ENCODE results near the gene C4BPB. TPM values are rescaled to one million over a fixed set of nuclear protein-coding genes. Genes with fewer than 3 reads are reported as not detected.

C4BPB gene
- total RNA-seq, 4 donors from 2014 or later, result 5.3 to 18.1 (median 8.6) TPM; not detected in 1

DNA sequence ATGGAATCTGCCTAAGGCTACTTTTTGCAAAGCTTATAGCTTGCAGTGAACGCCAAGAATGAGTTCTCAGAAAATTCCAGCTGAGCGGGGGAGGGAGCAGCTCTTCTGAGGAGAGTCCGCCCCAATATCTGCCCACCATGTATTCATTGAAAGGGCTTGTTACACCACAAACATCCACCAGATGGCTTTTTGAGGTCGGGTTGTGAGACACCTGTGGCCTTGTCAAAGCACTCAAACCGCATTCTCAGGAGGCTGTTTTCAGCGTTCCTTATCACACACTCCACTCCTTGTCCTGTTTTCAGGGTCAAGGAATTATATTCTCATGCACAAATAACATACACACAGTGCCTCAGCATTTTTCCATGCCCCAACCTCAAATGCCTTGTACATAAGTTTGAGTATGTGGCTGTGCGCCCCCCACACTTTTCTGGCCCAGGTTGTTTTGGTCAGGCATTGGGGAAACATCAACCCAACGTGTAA lies 3.9 kb upstream of the C4BPB start:
- peak in 1 of 2 donors; percentile 19 for TF ChIP-seq POLR2A (IDR thresholded peaks at IDR 0.05)
- TF ChIP-seq, protein P1, sequence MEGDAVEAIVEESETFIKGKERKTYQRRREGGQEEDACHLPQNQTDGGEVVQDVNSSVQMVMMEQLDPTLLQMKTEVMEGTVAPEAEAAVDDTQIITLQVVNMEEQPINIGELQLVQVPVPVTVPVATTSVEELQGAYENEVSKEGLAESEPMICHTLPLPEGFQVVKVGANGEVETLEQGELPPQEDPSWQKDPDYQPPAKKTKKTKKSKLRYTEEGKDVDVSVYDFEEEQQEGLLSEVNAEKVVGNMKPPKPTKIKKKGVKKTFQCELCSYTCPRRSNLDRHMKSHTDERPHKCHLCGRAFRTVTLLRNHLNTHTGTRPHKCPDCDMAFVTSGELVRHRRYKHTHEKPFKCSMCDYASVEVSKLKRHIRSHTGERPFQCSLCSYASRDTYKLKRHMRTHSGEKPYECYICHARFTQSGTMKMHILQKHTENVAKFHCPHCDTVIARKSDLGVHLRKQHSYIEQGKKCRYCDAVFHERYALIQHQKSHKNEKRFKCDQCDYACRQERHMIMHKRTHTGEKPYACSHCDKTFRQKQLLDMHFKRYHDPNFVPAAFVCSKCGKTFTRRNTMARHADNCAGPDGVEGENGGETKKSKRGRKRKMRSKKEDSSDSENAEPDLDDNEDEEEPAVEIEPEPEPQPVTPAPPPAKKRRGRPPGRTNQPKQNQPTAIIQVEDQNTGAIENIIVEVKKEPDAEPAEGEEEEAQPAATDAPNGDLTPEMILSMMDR (IDR thresholded peaks at IDR 0.05), result peak; percentile 58 to 84 (median 74)
- H3K36me3 ChIP-seq, result no peaks in the 10 kb centered on the region
- no peaks in the 10 kb centered on the region for H3K9me3 ChIP-seq
- H3K27me3 ChIP-seq, result no peaks in the 10 kb centered on the region
- H3K27ac ChIP-seq, result no peak overlapping the region
- peak in 2 of 3 donors; percentile 51 to 78 for DNase-seq
- no peak overlapping the region for H3K4me3 ChIP-seq
- peaks cover 0 to 6% (median 3%) of the 10 kb centered on the region in 4 donors for H3K4me1 ChIP-seq

DNA sequence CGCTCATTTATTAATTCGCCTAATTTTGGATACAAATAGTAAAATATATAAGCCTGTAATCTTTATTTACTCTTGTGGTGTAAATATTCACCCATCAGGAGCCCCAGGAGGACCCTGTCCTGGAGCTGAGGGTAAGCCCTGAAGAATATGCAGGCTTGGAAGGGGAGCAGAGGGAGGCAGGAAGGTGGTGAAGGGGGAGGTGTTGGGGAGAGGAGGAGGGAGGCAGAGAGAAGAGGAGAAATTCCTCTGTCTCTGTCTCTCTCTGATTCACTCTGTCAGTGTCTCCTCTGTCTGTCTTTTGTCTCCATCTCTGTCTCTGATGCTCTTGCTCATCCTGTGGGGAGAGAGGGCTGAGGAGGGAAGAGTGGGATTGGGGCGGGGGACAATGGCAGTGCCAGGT lies 2.8 kb upstream of the C4BPB start:
- Histone ChIP-seq H3K36me3 (no peaks in the 10 kb centered on the region), H3K27ac (no peak overlapping the region), H3K4me1 (peaks cover 0 to 6% (median 3%) of the 10 kb centered on the region in 4 donors), H3K9me3 (no peaks in the 10 kb centered on the region), H3K27me3 (no peaks in the 10 kb centered on the region), H3K4me3 (no peak overlapping the region)
- DNase-seq, result no peak
- TF ChIP-seq, protein P1 (IDR thresholded peaks at IDR 0.05), result no peak
- no peak for TF ChIP-seq POLR2A (IDR thresholded peaks at IDR 0.05)

DNA sequence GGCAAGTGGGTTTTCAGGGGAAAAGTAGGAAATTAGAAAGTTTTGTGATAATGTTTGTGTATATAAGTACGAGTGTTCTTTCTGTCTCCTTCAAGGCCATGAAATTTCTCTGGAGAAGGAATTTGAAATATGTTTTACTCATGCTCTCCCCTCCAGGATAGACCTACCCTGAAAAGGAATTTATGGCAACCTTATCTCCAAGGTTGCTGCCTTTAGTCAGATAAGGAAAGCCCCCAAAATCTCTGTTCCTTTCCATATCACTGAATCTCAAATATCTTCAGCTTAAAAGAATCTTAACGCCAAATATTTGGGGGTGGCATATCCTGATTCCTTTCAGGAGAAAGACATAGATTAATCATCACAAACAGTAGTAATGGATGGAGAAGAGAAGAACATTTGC lies 499 bp upstream of the C4BPB start:
- no peak for TF ChIP-seq POLR2A (IDR thresholded peaks at IDR 0.05)
- TF ChIP-seq, protein P1 (IDR thresholded peaks at IDR 0.05), result no peak
- Histone ChIP-seq H3K27me3 (no peaks in the 10 kb centered on the region), H3K9me3 (no peaks in the 10 kb centered on the region), H3K27ac (peak overlapping the region in 1 of 4 donors; percentile 64), H3K4me3 (no peak overlapping the region), H3K36me3 (no peaks in the 10 kb centered on the region), H3K4me1 (peaks cover 0 to 6% (median 3%) of the 10 kb centered on the region in 4 donors)
- DNase-seq, result no peak

DNA sequence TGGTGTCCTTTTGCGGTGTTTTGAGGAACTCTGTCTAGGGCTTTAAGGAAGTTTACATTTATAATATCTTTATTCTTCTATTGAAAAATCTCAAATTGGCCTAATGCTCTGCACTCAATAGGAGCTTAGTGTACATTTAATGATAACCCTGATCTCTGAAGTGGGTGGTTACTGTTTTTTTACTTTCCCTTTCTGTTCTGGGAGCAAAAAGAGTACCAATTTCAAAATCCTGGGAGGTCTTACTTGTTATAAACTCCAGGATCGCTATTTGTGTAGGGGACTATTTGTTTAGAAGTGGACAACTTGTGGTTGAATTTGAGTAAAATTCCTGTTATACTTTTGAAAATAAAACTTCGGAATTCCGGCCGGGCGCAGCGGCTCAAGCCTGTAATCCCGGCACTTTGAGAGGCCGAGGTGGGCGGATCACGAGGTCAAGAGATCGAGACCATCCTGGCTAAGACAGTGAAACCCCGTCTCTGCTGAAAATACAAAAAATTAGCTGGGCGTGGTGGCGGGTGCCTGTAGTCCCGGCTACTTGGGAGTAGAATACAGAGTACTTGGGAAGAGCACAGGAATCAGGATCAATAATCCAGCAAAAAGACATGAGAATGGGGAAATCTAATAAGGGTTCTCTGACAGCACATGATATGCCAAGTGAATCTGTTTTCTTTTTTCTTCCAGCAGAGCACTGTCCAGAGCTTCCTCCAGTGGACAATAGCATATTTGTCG lies 1.1 kb downstream of the C4BPB start:
- Histone ChIP-seq H3K27ac (peak overlapping the region in 1 of 4 donors; percentile 25), H3K27me3 (no peaks in the 10 kb centered on the region), H3K4me1 (peaks cover 0 to 2% (median under 1%) of the 10 kb centered on the region in 4 donors), H3K36me3 (no peaks in the 10 kb centered on the region), H3K4me3 (peak overlapping the region in 2 of 4 donors; percentile 20 to 22), H3K9me3 (no peaks in the 10 kb centered on the region)
- no peak for DNase-seq
- TF ChIP-seq, protein P1 (IDR thresholded peaks at IDR 0.05), result no peak
- no peak for TF ChIP-seq POLR2A (IDR thresholded peaks at IDR 0.05)

DNA sequence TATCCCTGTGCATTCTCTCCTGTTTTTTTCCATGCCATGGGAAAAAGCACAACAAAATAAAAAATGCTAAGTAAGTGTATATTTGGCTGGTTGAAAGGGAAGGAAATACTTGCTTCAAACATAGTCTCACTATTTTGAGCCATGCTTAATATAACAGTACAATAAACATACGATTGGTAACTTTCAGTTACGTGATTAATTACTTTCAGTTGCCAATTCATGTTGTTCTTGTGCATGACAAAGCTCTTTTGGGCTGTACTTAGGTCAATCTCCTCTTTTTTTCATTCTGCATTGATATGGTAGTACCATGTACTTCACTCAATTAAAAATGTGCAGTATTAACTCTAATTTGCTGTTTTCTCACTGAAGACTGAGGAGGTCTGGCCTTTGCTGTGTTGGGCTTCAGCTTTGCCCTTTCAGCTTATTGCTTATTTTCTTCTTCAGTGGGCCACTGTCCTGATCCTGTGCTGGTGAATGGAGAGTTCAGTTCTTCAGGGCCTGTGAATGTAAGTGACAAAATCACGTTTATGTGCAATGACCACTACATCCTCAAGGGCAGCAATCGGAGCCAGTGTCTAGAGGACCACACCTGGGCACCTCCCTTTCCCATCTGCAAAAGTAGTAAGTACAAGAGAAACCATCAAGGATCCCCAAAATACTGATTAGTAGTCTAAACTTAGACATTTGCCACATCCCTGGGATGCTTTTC lies 2.7 kb downstream of the C4BPB start:
- no peaks in the 10 kb centered on the region for H3K27me3 ChIP-seq
- H3K4me3 ChIP-seq, result no peak overlapping the region
- no peak for DNase-seq
- H3K9me3 ChIP-seq, result no peaks in the 10 kb centered on the region
- no peaks in the 10 kb centered on the region for H3K4me1 ChIP-seq
- TF ChIP-seq, protein P1 (IDR thresholded peaks at IDR 0.05), result no peak
- no peak for TF ChIP-seq POLR2A (IDR thresholded peaks at IDR 0.05)
- H3K27ac ChIP-seq, result no peak overlapping the region
- no peaks in the 10 kb centered on the region for H3K36me3 ChIP-seq

All from Peyer's patch (tissue), 4 donors.